GM12872 (cell line): ENCODE results near the gene SLC6A3.

Source experiments
- CTCF ChIP-seq: IDR thresholded peaks from 3 replicates; pipeline ENCODE4 v1.5.1; 2011; ENCODE audit warnings: low read depth, mild to moderate bottlenecking, low read length, moderate library complexity; ENCODE audit not compliant: insufficient read depth

SLC6A3 gene

GRCh38 chr5:1428107-1428506 is 17.1 kb downstream of the SLC6A3 start:
- TF ChIP-seq CTCF: no peak

- no peak for TF ChIP-seq CTCF
These were observed 20.5 kb downstream of the SLC6A3 start for GRCh38 chr5:1424716-1425115.

GRCh38 chr5:1423901-1424603 is 21.2 kb downstream of the SLC6A3 start:
- no peak for TF ChIP-seq CTCF

- no peak for TF ChIP-seq CTCF
These were observed 23.5 kb downstream of the SLC6A3 start for GRCh38 chr5:1421521-1422341.

- TF ChIP-seq CTCF: no peak
These were observed 24.7 kb downstream of the SLC6A3 start for GRCh38 chr5:1420211-1421195.

- TF ChIP-seq CTCF: no peak
These were observed 25.6 kb downstream of the SLC6A3 start for GRCh38 chr5:1419476-1420210.
